GM12878 (cell line): ENCODE data around the gene NPTX1. TPM values are rescaled to one million over a fixed set of nuclear protein-coding genes. Genes with fewer than 3 reads are reported as not detected.

Experiments
- ATAC-seq: fragments of 200-7000 bp; cut with Tn5 transposase; 3 replicates; pipeline ENCODE4 v1.9.1; 2020; ENCODE audit warnings: mild to moderate bottlenecking, moderate library complexity
- BruUV-seq: library from RNA; stranded (reverse); fragments of 400-500 nt; replicated peaks from 2 replicates; lab custom pipeline; 2021; lab: Mats Ljungman, UMichigan
- CTCF ChIA-PET: fragments of 300-600 bp; sonication (Branson Sonifier 250); formaldehyde crosslinking; extraction: SDS; loops from one replicate; lab custom pipeline; 2021; ENCODE audit warnings: inconsistent platforms; lab: Yijun Ruan, JAX
- POLR2A ChIA-PET: fragments of 350-600 bp; formaldehyde crosslinking; extraction: SDS; loops from one replicate; lab custom pipeline; 2021; ENCODE audit warnings: inconsistent platforms; lab: Charles Lee
- RAD21 ChIA-PET: fragments of 300-600 bp; sonication (Branson Sonifier 250); formaldehyde crosslinking; loops from one replicate; lab custom pipeline; 2023; ENCODE audit warnings: antibody characterized with exemption; ENCODE audit not compliant: unreplicated experiment; lab: Charles Lee
- SMC1A ChIA-PET: fragments of 300-600 bp; sonication (Branson Sonifier 250); formaldehyde crosslinking; loops from one replicate; lab custom pipeline; 2023; ENCODE audit not compliant: unreplicated experiment, uncharacterized antibody; lab: Charles Lee
- DNase-seq: peaks from one replicate; pipeline ENCODE4 v3.0.0-alpha.2; 2011; ENCODE audit warnings: low read depth, low spot score
- FAIRE-seq: peaks from 3 replicates; lab custom pipeline; 2011; peaks lifted over from hg19 to GRCh38; lab: Jason Lieb, UNC
- H2AFZ ChIP-seq: 2 replicates; pipeline ENCODE4 v1.6.0; 2011; ENCODE audit warnings: low read depth, low read length, control low read depth; ENCODE audit not compliant: control insufficient read depth
- H3K27ac ChIP-seq: 2 replicates; pipeline ENCODE4 v1.5.1; 2011; ENCODE audit warnings: control low read depth; ENCODE audit not compliant: control insufficient read depth, insufficient read depth
- H3K27me3 ChIP-seq, 2 experiments: replicated peaks in 1 of 2; 2 replicates each; pipeline versions ENCODE4 v1.6.0 to v1.6.1; 2011; ENCODE audit warnings: low read length in 1 of 2; ENCODE audit not compliant: control insufficient read depth in 2 of 2, insufficient read depth in 2 of 2
- H3K36me3 ChIP-seq, 2 experiments: 2 replicates each; pipeline ENCODE4 v1.5.1; 2011; ENCODE audit warnings: low read length in 1 of 2; ENCODE audit not compliant: control insufficient read depth in 2 of 2, insufficient read depth in 2 of 2
- H3K4me1 ChIP-seq: 2 replicates; pipeline ENCODE4 v1.6.1; 2011; ENCODE audit warnings: mild to moderate bottlenecking, low read length, moderate library complexity, mixed read lengths; ENCODE audit not compliant: control insufficient read depth, insufficient read depth
- H3K4me2 ChIP-seq: 2 replicates; pipeline ENCODE4 v1.6.0; 2011; ENCODE audit warnings: control low read depth; ENCODE audit not compliant: control insufficient read depth, insufficient read depth
- H3K4me3 ChIP-seq: fragments of 200-600 bp; sonication (generic); 2 replicates; pipeline ENCODE4 v1.5.1; 2016
- H3K79me2 ChIP-seq: 2 replicates; pipeline ENCODE4 v1.6.0; 2011; ENCODE audit warnings: low read length; ENCODE audit not compliant: control insufficient read depth, insufficient read depth
- H3K9ac ChIP-seq: 2 replicates; pipeline ENCODE4 v1.8.0; 2011; ENCODE audit warnings: low read length, control low read depth, mixed read lengths; ENCODE audit not compliant: control insufficient read depth, insufficient read depth
- H3K9me3 ChIP-seq: replicated peaks from 3 replicates; pipeline ENCODE4 v1.5.1; 2011; ENCODE audit warnings: mild to moderate bottlenecking, low read length; ENCODE audit not compliant: control insufficient read depth, insufficient read depth
- H4K20me1 ChIP-seq: 2 replicates; pipeline ENCODE4 v1.6.0; 2011; ENCODE audit not compliant: control insufficient read depth, insufficient read depth
- EGR1 ChIP-seq, 2 experiments: IDR thresholded peaks; 1 replicate in 1 of 2; 2 replicates in 1 of 2; pipeline ENCODE4 v1.6.1; 2011 to 2012; ENCODE audit warnings: low read depth in 2 of 2, low read length in 2 of 2, borderline replicate concordance in 1 of 2, mild to moderate bottlenecking in 1 of 2, moderate library complexity in 1 of 2
- HCFC1 ChIP-seq: fragments of 150-350 bp; IDR thresholded peaks from 2 replicates; pipeline ENCODE4 v1.6.1; 2014; ENCODE audit warnings: low read length
- HDGF ChIP-seq: fragments of 450-650 bp; IDR thresholded peaks from 2 replicates; pipeline ENCODE4 v1.6.1; 2016; ENCODE audit warnings: antibody characterized with exemption
- JUNB ChIP-seq: IDR thresholded peaks from 2 replicates; pipeline ENCODE4 v1.6.1; 2016; ENCODE audit warnings: antibody characterized with exemption, mild to moderate bottlenecking
- KDM1A ChIP-seq: fragments of 200-600 bp; sonication (generic); IDR thresholded peaks from 2 replicates; pipeline ENCODE4 v1.6.1; 2016; ENCODE audit warnings: borderline replicate concordance
- LARP7 ChIP-seq: fragments of 450-650 bp; IDR thresholded peaks from 2 replicates; pipeline ENCODE4 v1.6.1; 2017; ENCODE audit warnings: mild to moderate bottlenecking
- MTA3 ChIP-seq: IDR thresholded peaks from 2 replicates; pipeline ENCODE4 v1.6.1; 2012; ENCODE audit warnings: low read length, inconsistent platforms, borderline replicate concordance
- NBN ChIP-seq: fragments of 450-650 bp; IDR thresholded peaks from 2 replicates; pipeline ENCODE4 v1.6.1; 2016
- RFX5 ChIP-seq: IDR thresholded peaks from 2 replicates; pipeline ENCODE4 v1.6.1; 2011; ENCODE audit warnings: low read depth, low read length, improper control_type of control experiment
- SMAD5 ChIP-seq: IDR thresholded peaks from 2 replicates; pipeline ENCODE4 v1.6.1; 2016; ENCODE audit warnings: antibody characterized with exemption, low read depth
- WGBS: methylation state at CpG from one replicate; pipeline ENCODE4 v1.1.6; 2016; ENCODE audit warnings: low lambda C conversion rate; ENCODE audit not compliant: insufficient replicate concordance, insufficient coverage; ENCODE audit errors: missing lambda C conversion rate; 5-methylcytosine and 5-hydroxymethylcytosine counted together
- in situ Hi-C: fragments of 300-500 bp; cut with MboI; formaldehyde crosslinking; loops from 9 replicates; pipeline ENCODE4 v1.14.3; 2018; ENCODE audit warnings: mixed read lengths
- intact Hi-C: fragments of 100-400 bp; cut with micrococcal nuclease; formaldehyde crosslinking; loops from one replicate; pipeline ENCODE4 v1.14.2; 2022; ENCODE audit not compliant: unreplicated experiment
- polyA plus RNA-seq, 11 experiments: library from polyadenylated mRNA; depleted of rRNA in 4 of 11; unstranded in 6 of 11; stranded (reverse) in 5 of 11; fragments of >200 nt; fragmentation: Nextera tagmentation in 4 of 11; fragmentation: Illumina TruSeq in 1 of 11; extraction: Ambion mirVana in 4 of 11; extraction: Trizol in 1 of 11; gene quantifications; 1 replicate in 1 of 11; 2 replicates in 10 of 11; pipeline versions ENCODE4 v1.2.1 to v1.2.3, GENCODE V29; 2011 to 2016; ENCODE audit warnings: inconsistent platforms in 2 of 11, missing spikeins in 2 of 11, low read depth in 1 of 11
- total RNA-seq, 4 experiments: library from RNA; depleted of rRNA in 3 of 4; stranded (reverse); fragments of >200 nt in 3 of 4; fragmentation: Illumina TruSeq in 1 of 4; extraction: Trizol in 1 of 4; gene quantifications; 2 replicates each; pipeline versions ENCODE4 v1.2.1 to v1.2.3, GENCODE V29; 2013 to 2021
- TF ChIP-seq, protein P1 (sequence below): IDR thresholded peaks from 2 replicates; pipeline ENCODE4 v1.6.1; 2011; ENCODE audit warnings: borderline replicate concordance, low read depth, mild to moderate bottlenecking, moderate library complexity, low read length; ENCODE audit not compliant: insufficient read depth, poor library complexity, severe bottlenecking
- TF ChIP-seq, protein P2 (sequence below): fragments of 450-650 bp; IDR thresholded peaks from 2 replicates; pipeline ENCODE4 v1.6.1; 2018; ENCODE audit warnings: borderline replicate concordance, mild to moderate bottlenecking; ENCODE audit not compliant: partially characterized antibody
- TF ChIP-seq, protein P3 (sequence below): fragments of 450-650 bp; IDR thresholded peaks from 2 replicates; pipeline ENCODE4 v1.6.1; 2017; ENCODE audit warnings: mild to moderate bottlenecking
- TF ChIP-seq, protein P4 (sequence below): IDR thresholded peaks from 2 replicates; pipeline ENCODE4 v1.6.1; 2012; ENCODE audit warnings: low read depth, low read length, improper control_type of control experiment
- TF ChIP-seq, protein P5 (sequence below): fragments of 450-650 bp; conservative IDR thresholded peaks from 2 replicates; pipeline ENCODE4 v1.6.1; 2017; ENCODE audit warnings: mild to moderate bottlenecking, moderate library complexity

NPTX1 gene
- total and polyA plus RNA-seq, 10 of the 15 experiments (the other 5 are each of a cell fraction or from before 2014, with no cell fraction given) = not detected

DNA sequence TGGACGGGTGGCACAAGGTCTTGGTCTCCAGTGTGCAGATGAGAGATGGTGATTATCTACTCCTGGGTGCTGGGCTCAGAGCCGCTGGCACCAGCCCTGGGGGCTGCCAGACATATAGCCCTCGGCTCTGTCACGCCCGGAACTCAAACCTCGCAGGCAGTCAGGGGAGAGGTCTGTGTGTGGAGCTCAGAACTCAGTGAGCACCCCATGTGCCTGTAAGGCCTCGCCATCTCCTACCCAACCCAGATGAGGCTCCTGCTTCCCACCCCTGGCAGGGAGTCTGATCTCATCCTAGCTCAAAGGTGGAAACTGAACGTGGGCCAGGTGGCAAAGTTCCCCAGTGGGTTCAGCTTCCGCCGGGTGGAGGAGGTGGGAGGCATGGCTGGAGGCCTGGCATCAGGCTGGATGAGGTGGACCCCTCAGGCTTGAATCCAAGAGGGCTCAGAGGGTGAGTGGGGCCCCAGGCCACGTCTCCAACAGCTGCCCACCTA, 22.6 kb upstream of the NPTX1 start:
- Histone ChIP-seq H3K27ac (no peak overlapping the region), H3K79me2 (no peaks in the 10 kb centered on the region), H3K27me3 (peaks cover 0 to 4% of the 10 kb centered on the region in 2 experiments; a peak in 1 of 4 replicates), H2AFZ (no peak overlapping the region), H3K9me3 (no peaks in the 10 kb centered on the region), H3K4me1 (no peaks in the 10 kb centered on the region), H4K20me1 (no peaks in the 10 kb centered on the region), H3K4me3 (no peak overlapping the region), H3K4me2 (no peak overlapping the region), H3K36me3 (no peaks in the 10 kb centered on the region), H3K9ac (no peak overlapping the region)
- RAD21 ChIA-PET = no interaction called here
- in situ Hi-C loops = no loop called here
- intact Hi-C loops = no loop called here
- BruUV-seq = no TSS peak
- ATAC-seq (no peak), DNase-seq (no peak), FAIRE-seq (no peak)
- no peak for TF ChIP-seq JUNB
- TF ChIP-seq HDGF = no peak
- no peak for TF ChIP-seq SMAD5
- TF ChIP-seq KDM1A = no peak
- TF ChIP-seq, protein P1, sequence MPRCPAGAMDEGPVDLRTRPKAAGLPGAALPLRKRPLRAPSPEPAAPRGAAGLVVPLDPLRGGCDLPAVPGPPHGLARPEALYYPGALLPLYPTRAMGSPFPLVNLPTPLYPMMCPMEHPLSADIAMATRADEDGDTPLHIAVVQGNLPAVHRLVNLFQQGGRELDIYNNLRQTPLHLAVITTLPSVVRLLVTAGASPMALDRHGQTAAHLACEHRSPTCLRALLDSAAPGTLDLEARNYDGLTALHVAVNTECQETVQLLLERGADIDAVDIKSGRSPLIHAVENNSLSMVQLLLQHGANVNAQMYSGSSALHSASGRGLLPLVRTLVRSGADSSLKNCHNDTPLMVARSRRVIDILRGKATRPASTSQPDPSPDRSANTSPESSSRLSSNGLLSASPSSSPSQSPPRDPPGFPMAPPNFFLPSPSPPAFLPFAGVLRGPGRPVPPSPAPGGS = no peak
- TF ChIP-seq, protein P2, sequence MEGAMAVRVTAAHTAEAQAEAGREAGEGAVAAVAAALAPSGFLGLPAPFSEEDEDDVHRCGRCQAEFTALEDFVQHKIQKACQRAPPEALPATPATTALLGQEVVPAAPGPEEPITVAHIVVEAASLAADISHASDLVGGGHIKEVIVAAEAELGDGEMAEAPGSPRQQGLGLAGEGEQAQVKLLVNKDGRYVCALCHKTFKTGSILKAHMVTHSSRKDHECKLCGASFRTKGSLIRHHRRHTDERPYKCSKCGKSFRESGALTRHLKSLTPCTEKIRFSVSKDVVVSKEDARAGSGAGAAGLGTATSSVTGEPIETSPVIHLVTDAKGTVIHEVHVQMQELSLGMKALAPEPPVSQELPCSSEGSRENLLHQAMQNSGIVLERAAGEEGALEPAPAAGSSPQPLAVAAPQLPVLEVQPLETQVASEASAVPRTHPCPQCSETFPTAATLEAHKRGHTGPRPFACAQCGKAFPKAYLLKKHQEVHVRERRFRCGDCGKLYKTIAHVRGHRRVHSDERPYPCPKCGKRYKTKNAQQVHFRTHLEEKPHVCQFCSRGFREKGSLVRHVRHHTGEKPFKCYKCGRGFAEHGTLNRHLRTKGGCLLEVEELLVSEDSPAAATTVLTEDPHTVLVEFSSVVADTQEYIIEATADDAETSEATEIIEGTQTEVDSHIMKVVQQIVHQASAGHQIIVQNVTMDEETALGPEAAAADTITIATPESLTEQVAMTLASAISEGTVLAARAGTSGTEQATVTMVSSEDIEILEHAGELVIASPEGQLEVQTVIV = no peak
- no peak for TF ChIP-seq NBN
- TF ChIP-seq, protein P3, sequence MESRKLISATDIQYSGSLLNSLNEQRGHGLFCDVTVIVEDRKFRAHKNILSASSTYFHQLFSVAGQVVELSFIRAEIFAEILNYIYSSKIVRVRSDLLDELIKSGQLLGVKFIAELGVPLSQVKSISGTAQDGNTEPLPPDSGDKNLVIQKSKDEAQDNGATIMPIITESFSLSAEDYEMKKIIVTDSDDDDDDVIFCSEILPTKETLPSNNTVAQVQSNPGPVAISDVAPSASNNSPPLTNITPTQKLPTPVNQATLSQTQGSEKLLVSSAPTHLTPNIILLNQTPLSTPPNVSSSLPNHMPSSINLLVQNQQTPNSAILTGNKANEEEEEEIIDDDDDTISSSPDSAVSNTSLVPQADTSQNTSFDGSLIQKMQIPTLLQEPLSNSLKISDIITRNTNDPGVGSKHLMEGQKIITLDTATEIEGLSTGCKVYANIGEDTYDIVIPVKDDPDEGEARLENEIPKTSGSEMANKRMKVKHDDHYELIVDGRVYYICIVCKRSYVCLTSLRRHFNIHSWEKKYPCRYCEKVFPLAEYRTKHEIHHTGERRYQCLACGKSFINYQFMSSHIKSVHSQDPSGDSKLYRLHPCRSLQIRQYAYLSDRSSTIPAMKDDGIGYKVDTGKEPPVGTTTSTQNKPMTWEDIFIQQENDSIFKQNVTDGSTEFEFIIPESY = no peak
- TF ChIP-seq EGR1 (IDR thresholded peaks at IDR 0.05; ENCODE audit: borderline replicate concordance in 1 of 2, low read depth in 2 of 2, low read length in 2 of 2) = no peak
- no peak for TF ChIP-seq MTA3
- TF ChIP-seq HCFC1 = no peak
- TF ChIP-seq, protein P4, sequence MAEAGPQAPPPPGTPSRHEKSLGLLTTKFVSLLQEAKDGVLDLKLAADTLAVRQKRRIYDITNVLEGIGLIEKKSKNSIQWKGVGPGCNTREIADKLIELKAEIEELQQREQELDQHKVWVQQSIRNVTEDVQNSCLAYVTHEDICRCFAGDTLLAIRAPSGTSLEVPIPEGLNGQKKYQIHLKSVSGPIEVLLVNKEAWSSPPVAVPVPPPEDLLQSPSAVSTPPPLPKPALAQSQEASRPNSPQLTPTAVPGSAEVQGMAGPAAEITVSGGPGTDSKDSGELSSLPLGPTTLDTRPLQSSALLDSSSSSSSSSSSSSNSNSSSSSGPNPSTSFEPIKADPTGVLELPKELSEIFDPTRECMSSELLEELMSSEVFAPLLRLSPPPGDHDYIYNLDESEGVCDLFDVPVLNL = no peak
- no peak for TF ChIP-seq RFX5
- TF ChIP-seq LARP7 = no peak
- TF ChIP-seq, protein P5, sequence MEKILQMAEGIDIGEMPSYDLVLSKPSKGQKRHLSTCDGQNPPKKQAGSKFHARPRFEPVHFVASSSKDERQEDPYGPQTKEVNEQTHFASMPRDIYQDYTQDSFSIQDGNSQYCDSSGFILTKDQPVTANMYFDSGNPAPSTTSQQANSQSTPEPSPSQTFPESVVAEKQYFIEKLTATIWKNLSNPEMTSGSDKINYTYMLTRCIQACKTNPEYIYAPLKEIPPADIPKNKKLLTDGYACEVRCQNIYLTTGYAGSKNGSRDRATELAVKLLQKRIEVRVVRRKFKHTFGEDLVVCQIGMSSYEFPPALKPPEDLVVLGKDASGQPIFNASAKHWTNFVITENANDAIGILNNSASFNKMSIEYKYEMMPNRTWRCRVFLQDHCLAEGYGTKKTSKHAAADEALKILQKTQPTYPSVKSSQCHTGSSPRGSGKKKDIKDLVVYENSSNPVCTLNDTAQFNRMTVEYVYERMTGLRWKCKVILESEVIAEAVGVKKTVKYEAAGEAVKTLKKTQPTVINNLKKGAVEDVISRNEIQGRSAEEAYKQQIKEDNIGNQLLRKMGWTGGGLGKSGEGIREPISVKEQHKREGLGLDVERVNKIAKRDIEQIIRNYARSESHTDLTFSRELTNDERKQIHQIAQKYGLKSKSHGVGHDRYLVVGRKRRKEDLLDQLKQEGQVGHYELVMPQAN = no peak
- WGBS = 63% methylated on average over 11 of the region's 11 CpGs
- CTCF ChIA-PET = interaction anchor here (0.6 kb wide), 1 partner anchor 471 kb away, joined by 3 read pairs; no protein-coding TSS in a partner anchor
- SMC1A ChIA-PET = no interaction called here
- POLR2A ChIA-PET = no interaction called here
